Thyroid gland (tissue), 4 donors: Measurements from ENCODE around the gene TMEM52.

Experiments
- POLR2A ChIP-seq, 2 donors: fragments of 450-650 bp; IDR thresholded peaks; one replicate each; pipeline ENCODE4 v1.6.1; 2017; ENCODE audit warnings: antibody characterized with exemption in 2 of 2, mild to moderate bottlenecking in 2 of 2, moderate library complexity in 1 of 2
- TF ChIP-seq, protein P1 (sequence below), 6 experiments: fragments of 200-600 bp in 3 of 6; fragments of 450-650 bp in 3 of 6; sonication (generic) in 3 of 6; IDR thresholded peaks; one replicate each; pipeline ENCODE4 v1.5.1; 2016 to 2019; ENCODE audit warnings: antibody characterized with exemption in 6 of 6, mild to moderate bottlenecking in 2 of 6, inconsistent platforms in 1 of 6, moderate library complexity in 1 of 6

DNA sequence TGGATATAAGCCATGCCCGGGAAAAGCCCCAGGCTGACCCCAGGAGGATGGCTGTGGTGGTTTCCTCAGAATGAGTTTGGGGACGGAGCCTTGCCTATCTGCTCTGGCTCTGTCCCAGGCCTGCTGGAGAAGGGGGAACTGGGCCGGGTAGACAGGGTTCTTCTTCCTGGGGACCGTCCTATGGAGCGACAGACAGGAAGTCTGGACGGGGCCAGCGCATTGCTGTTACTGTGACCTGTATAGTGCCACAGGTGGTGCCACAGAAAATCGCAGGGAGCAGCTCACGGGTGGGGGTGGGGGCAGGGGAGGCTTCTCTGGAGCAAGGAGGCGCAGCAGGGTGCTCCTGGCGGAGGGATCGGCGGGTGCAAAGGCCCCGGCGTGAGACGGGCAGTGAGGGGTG lies 48.1 kb upstream of the TMEM52 start:
- no peak for TF ChIP-seq POLR2A (IDR thresholded peaks at IDR 0.05)
- TF ChIP-seq, protein P1, sequence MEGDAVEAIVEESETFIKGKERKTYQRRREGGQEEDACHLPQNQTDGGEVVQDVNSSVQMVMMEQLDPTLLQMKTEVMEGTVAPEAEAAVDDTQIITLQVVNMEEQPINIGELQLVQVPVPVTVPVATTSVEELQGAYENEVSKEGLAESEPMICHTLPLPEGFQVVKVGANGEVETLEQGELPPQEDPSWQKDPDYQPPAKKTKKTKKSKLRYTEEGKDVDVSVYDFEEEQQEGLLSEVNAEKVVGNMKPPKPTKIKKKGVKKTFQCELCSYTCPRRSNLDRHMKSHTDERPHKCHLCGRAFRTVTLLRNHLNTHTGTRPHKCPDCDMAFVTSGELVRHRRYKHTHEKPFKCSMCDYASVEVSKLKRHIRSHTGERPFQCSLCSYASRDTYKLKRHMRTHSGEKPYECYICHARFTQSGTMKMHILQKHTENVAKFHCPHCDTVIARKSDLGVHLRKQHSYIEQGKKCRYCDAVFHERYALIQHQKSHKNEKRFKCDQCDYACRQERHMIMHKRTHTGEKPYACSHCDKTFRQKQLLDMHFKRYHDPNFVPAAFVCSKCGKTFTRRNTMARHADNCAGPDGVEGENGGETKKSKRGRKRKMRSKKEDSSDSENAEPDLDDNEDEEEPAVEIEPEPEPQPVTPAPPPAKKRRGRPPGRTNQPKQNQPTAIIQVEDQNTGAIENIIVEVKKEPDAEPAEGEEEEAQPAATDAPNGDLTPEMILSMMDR (IDR thresholded peaks at IDR 0.05) = no peak
